ENCODE data around the gene EHMT1.
"Not testable (repeated sequence)": the region's sequence is repeated elsewhere in the genome, so short reads cannot be mapped to it uniquely, and the experiment has no call there.

The EHMT1 gene

DNA sequence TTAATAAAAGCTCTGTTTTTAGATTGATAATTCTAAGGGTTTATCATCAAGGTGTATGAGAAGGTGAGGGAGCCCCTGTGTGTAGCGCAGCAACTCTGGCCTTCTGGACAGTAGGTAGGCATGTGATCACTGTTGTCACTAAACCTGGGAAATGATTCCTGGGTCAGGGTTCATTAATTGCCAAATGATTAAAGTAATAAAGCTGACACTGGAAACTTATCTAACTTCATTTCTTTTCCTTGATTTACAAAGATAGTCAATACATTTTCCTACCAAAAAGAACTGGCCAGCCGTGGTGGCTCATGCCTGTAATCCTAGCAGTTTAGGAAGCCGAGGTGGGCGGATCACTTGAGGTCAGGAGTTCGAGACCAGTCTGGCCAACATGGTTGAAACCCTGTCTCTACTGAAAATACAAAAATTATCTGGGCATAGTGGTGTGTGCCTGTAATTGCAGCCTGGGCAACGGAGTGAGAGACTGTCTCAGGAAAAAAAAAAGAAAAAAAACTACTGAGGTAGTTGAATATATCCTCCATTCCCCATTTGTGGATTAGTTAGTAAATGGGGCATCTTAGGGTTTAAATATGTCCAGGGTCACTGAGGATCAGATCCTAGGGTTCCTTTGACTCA is 2.4 kb downstream of the EHMT1 start:
- H3K27ac Mint-ChIP-seq = peak overlapping the region; percentile 47 to 56 (median 54)
- H3K4me3 Mint-ChIP-seq = peak overlapping the region; percentile 62 to 89 (median 74)
- peaks cover 15% of the 10 kb centered on the region for H3K36me3 Mint-ChIP-seq (ENCODE audit: low read depth)
- TF ChIP-seq, protein P1, sequence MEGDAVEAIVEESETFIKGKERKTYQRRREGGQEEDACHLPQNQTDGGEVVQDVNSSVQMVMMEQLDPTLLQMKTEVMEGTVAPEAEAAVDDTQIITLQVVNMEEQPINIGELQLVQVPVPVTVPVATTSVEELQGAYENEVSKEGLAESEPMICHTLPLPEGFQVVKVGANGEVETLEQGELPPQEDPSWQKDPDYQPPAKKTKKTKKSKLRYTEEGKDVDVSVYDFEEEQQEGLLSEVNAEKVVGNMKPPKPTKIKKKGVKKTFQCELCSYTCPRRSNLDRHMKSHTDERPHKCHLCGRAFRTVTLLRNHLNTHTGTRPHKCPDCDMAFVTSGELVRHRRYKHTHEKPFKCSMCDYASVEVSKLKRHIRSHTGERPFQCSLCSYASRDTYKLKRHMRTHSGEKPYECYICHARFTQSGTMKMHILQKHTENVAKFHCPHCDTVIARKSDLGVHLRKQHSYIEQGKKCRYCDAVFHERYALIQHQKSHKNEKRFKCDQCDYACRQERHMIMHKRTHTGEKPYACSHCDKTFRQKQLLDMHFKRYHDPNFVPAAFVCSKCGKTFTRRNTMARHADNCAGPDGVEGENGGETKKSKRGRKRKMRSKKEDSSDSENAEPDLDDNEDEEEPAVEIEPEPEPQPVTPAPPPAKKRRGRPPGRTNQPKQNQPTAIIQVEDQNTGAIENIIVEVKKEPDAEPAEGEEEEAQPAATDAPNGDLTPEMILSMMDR (IDR thresholded peaks at IDR 0.05; ENCODE audit: unreplicated experiment in 3 of 3) = peak; percentile 39 to 47 (median 40)
- no peaks in the 10 kb centered on the region for H3K9me3 Mint-ChIP-seq
- peaks cover 36% of the 10 kb centered on the region for H3K4me1 Mint-ChIP-seq
- no peaks in the 10 kb centered on the region for H3K27me3 Mint-ChIP-seq (ENCODE audit: low read depth)

DNA sequence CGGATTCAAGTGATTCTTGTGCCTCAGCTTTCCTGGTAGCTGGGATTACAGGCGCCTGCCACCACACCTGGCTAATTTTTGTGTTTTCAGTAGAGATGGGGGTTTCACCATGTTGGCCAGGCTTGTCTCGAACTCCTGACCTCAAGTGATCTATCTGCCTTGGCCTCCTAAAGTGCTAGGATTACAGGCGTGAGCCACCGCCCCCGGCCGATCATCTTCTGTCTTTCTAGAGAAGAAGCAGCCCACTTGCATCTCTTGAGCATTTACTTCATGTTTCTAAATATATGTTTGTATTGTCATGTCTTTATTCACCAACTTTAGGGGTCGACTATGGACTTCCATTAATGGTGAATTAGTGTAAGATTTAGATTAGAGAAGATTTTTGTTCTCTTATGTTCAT is 3.4 kb downstream of the EHMT1 start:
- Mint-ChIP-seq H3K4me3 (peak overlapping the region; percentile 41 to 60 (median 58)), H3K4me1 (peaks cover 34% of the 10 kb centered on the region), H3K36me3 (ENCODE audit: low read depth) (peaks cover 15% of the 10 kb centered on the region), H3K27ac (peak overlapping the region in 1 of 3 experiments; percentile 33)
- H3K27me3 Mint-ChIP-seq (ENCODE audit: low read depth); H3K9me3 Mint-ChIP-seq: not testable (repeated sequence)

DNA sequence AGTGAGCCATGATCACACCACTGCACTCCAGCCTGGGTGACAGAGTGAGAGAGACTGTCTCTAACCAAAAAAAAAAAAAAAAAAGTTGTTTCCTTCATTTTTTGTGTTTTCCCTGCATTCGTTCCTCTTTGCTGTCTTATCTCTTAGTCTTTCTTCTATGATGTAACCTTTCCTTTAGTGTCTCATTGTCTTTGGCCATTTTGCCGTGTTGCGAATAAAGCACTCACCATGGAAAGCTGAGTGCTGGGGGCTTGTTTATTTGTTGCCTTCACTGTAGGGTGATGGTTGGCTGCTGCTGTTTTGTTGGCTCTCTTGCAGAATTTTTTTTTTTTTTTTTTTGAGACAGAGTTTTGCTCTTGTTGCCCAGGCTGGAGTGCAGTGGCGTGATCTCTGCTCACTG is 7.7 kb downstream of the EHMT1 start:
- no peaks in the 10 kb centered on the region for H3K27me3 Mint-ChIP-seq (ENCODE audit: low read depth)
- peaks cover 20% of the 10 kb centered on the region for H3K36me3 Mint-ChIP-seq (ENCODE audit: low read depth)
- H3K4me3 Mint-ChIP-seq = peak overlapping the region in 1 of 3 experiments; percentile 45
- no peaks in the 10 kb centered on the region for H3K9me3 Mint-ChIP-seq
- TF ChIP-seq, protein P1 (IDR thresholded peaks at IDR 0.05; ENCODE audit: unreplicated experiment in 3 of 3) = no peak
- H3K27ac Mint-ChIP-seq = peak overlapping the region in 1 of 3 experiments; percentile 17
- peaks cover 27% of the 10 kb centered on the region for H3K4me1 Mint-ChIP-seq

DNA sequence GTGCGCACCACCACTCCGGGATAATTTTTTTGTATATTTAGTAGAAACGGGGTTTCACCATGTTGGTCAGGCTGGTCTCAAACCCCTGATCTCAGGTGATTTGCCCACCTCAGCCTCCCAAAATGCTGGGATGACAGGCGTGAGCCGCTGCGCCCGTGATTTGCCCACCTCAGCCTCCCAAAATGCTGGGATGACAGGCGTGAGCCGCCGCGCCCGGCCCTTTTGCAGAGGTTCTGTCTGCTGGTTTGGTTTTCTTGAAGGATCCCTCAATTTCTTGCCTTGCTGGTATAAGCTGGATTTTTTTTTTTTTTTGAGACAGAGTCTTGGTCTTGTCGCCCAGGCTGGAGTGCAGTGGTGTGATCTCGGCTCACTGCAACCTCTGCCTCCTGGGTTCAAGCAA is 8.6 kb downstream of the EHMT1 start:
- H3K27ac Mint-ChIP-seq; H3K4me3 Mint-ChIP-seq; H3K9me3 Mint-ChIP-seq; H3K27me3 Mint-ChIP-seq (ENCODE audit: low read depth): not testable (repeated sequence)
- Mint-ChIP-seq H3K36me3 (ENCODE audit: low read depth) (peaks cover 20% of the 10 kb centered on the region), H3K4me1 (peaks cover 26% of the 10 kb centered on the region)

DNA sequence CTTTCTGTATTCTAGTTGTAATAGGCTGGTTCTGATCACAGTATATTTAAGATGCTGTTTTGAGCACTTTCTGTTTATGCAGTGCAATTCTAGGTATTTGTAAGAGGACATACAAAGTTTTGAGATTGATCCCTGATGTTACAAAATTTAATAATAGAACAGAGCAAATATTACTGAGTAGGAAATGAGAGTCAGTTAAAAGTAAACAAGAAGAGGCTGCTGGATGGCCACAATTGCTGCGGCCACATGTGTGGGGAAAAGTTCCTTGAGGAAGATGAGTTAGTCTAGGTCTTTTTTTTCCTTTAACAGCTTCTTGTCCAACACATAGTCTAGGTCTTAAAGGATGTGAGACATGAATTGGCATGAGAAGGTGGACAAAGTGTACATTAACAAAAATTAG is 11.3 kb downstream of the EHMT1 start:
- TF ChIP-seq, protein P1 (IDR thresholded peaks at IDR 0.05; ENCODE audit: unreplicated experiment in 3 of 3) = no peak
- H3K36me3 Mint-ChIP-seq (ENCODE audit: low read depth) = peaks cover 16% of the 10 kb centered on the region
- no peaks in the 10 kb centered on the region for H3K9me3 Mint-ChIP-seq
- H3K4me1 Mint-ChIP-seq = peaks cover 31% of the 10 kb centered on the region
- no peaks in the 10 kb centered on the region for H3K27me3 Mint-ChIP-seq (ENCODE audit: low read depth)
- H3K27ac Mint-ChIP-seq = peak overlapping the region in 1 of 3 experiments; percentile 13
- no peak overlapping the region for H3K4me3 Mint-ChIP-seq

DNA sequence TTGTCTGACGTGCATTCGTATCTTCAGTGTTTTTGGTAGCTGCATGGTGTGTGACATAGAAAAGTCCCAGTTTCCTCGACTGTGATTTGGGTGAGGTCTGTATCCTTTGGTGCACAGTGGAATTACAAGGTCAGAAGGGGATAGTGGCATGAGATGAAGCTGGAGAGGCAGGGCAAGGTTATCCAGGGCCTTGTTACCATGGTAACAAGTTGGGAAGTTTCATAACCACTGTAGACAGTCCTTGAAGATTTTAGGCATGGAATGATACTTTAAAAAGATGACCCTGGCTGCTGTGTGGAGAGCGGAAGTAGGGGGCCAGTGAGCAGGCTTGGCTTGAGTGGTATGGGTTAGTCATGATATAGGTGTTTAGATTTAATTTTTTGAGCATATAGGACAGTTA is 11.9 kb downstream of the EHMT1 start:
- TF ChIP-seq, protein P1 (IDR thresholded peaks at IDR 0.05; ENCODE audit: unreplicated experiment in 3 of 3) = no peak
- Mint-ChIP-seq H3K27ac (no peak overlapping the region), H3K4me3 (no peak overlapping the region), H3K4me1 (peaks cover 31% of the 10 kb centered on the region), H3K27me3 (ENCODE audit: low read depth) (no peaks in the 10 kb centered on the region), H3K36me3 (ENCODE audit: low read depth) (peaks cover 11% of the 10 kb centered on the region), H3K9me3 (no peaks in the 10 kb centered on the region)
